Fibroblast of skin of right biceps (primary cell): ENCODE measurements around the gene MICU1.
"Not testable (repeated sequence)": the region's sequence is repeated elsewhere in the genome, so short reads cannot be mapped to it uniquely, and the experiment has no call there.

Experiments used
- DNase-seq: peaks from one replicate; pipeline ENCODE4 v3.0.0-alpha.2; 2013

MICU1 gene

GRCh38 chr10:72552857-72553256 is 73.0 kb downstream of the MICU1 start:
- peak; percentile 79 for DNase-seq

- no peak for DNase-seq
Observed at GRCh38 chr10:72550239-72550638, 75.6 kb downstream of the MICU1 start.

- no peak for DNase-seq
Observed at GRCh38 chr10:72545546-72545945, 80.3 kb downstream of the MICU1 start.

- not testable (repeated sequence) for DNase-seq
Observed at GRCh38 chr10:72543855-72544254, 82.0 kb downstream of the MICU1 start.

GRCh38 chr10:72542396-72542815 is 83.5 kb downstream of the MICU1 start:
- no peak for DNase-seq

GRCh38 chr10:72541337-72541736 is 84.5 kb downstream of the MICU1 start:
- no peak for DNase-seq

- DNase-seq = no peak
Observed at GRCh38 chr10:72540193-72540807, 85.6 kb downstream of the MICU1 start.

- no peak for DNase-seq
Observed at GRCh38 chr10:72539137-72539536, 86.7 kb downstream of the MICU1 start.

GRCh38 chr10:72525689-72526088 is 100.2 kb downstream of the MICU1 start:
- DNase-seq = no peak

GRCh38 chr10:72525277-72525676 is 100.6 kb downstream of the MICU1 start:
- peak; percentile 42 for DNase-seq

- DNase-seq = peak; percentile 9
Observed at GRCh38 chr10:72524489-72524888, 101.4 kb downstream of the MICU1 start.

- no peak for DNase-seq
Observed at GRCh38 chr10:72523932-72524396, 101.9 kb downstream of the MICU1 start.

GRCh38 chr10:72523062-72523461 is 102.8 kb downstream of the MICU1 start:
- DNase-seq = no peak

- DNase-seq = no peak
Observed at GRCh38 chr10:72517244-72517643, 108.6 kb downstream of the MICU1 start.

GRCh38 chr10:72515455-72515854 is 110.4 kb downstream of the MICU1 start:
- DNase-seq = no peak

- no peak for DNase-seq
Observed at GRCh38 chr10:72513910-72514309, 112.0 kb downstream of the MICU1 start.

GRCh38 chr10:72511459-72511858 is 114.4 kb downstream of the MICU1 start:
- DNase-seq = no peak

- no peak for DNase-seq
Observed at GRCh38 chr10:72509941-72510340, 115.9 kb downstream of the MICU1 start.

- DNase-seq = peak; percentile 14
Observed at GRCh38 chr10:72509206-72509799, 116.6 kb downstream of the MICU1 start.

GRCh38 chr10:72508033-72508432 is 117.8 kb downstream of the MICU1 start:
- DNase-seq = no peak

GRCh38 chr10:72506474-72506873 is 119.4 kb downstream of the MICU1 start:
- DNase-seq = no peak

GRCh38 chr10:72505435-72505834 is 120.4 kb downstream of the MICU1 start:
- DNase-seq = no peak

- DNase-seq = no peak
Observed at GRCh38 chr10:72503694-72504438, 122.0 kb downstream of the MICU1 start.

GRCh38 chr10:72503241-72503640 is 122.6 kb downstream of the MICU1 start:
- DNase-seq = peak; percentile 80
